ENCODE measurements around the gene IL9R.
"Not testable (repeated sequence)": the region's sequence is repeated elsewhere in the genome, so short reads cannot be mapped to it uniquely, and the experiment has no call there.

IL9R gene

DNA sequence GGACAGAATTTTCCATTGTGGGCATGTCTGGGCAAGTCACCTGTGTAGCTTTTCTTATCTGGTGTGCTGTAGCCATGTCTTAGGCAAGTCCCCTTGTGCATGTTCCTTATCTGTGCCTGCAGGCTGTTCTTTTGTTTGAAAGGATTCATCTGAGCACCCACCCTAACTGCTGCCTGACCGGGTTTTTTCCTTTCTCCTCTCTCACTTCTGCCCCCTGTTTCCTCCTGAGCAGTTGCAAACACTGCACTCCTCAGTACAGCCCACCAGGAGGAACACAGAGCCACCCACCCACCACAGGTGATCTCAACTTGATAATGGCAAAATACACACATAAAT lies 29.2 kb upstream of the IL9R start:
- Histone ChIP-seq H3K4me3 (ENCODE audit: low read depth in 1 of 2, low read length in 2 of 2) (no peak overlapping the region), H3K36me3 (ENCODE audit: insufficient read depth, low read length) (no peaks in the 10 kb centered on the region), H3K4me1 (ENCODE audit: insufficient read depth, low read length) (no peaks in the 10 kb centered on the region), H3K27ac (ENCODE audit: low read depth, low read length) (no peak overlapping the region), H3K9me3 (ENCODE audit: low read length) (no peaks in the 10 kb centered on the region), H3K27me3 (ENCODE audit: control insufficient read depth in 1 of 2, insufficient read depth in 2 of 2, low read length in 2 of 2) (no peaks in the 10 kb centered on the region), H3K9ac (ENCODE audit: low read length) (no peak overlapping the region)

DNA sequence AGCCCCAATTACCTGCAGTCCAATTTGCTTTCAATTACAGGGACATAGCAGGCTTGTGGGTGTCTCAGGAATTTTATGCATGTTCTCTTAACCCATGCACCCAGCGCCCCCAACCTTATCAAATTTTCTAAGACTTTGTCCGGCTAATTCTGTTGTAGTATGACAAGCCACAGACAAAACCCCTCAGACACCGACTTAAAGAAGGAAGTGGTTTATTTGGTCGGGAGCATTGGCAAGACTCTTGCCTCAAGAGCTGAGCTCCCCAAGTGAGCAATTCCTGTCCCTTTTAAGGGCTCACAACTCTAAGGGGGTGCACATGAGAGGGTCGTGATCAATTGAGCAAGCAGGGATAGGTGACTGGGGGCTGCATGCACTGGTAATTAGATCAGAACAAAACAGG lies 28.7 kb upstream of the IL9R start:
- Histone ChIP-seq H3K9me3 (ENCODE audit: low read length) (no peaks in the 10 kb centered on the region), H3K36me3 (ENCODE audit: insufficient read depth, low read length) (no peaks in the 10 kb centered on the region)

DNA sequence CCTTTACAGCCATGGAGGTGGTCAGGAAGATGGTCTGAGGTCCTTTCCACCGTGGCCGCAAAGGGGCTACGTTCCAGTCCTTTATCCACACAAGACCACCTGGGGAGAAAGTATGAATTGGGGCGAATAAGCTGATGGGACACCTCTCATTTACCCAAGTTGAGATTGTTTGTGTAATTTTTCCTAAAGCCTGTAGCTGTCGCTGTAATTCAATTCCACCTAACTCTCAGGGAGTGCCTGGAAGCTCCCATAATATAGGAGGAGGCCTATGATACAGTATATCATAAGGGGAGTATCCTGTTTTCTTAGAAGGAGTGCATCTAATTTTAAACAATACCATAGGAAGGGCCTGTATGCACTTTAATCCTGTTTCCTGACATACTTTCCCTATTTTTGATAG lies 25.8 kb upstream of the IL9R start:
- H3K36me3 ChIP-seq (ENCODE audit: insufficient read depth, low read length); H3K9me3 ChIP-seq (ENCODE audit: low read length); H3K4me1 ChIP-seq (ENCODE audit: insufficient read depth, low read length); H3K27ac ChIP-seq (ENCODE audit: low read depth, low read length); H3K4me3 ChIP-seq (ENCODE audit: low read depth in 1 of 2, low read length in 2 of 2); H3K9ac ChIP-seq (ENCODE audit: low read length); H3K27me3 ChIP-seq (ENCODE audit: control insufficient read depth in 1 of 2, insufficient read depth in 2 of 2, low read length in 2 of 2): not testable (repeated sequence)

More for the DNA sequence above, 28.7 kb upstream of the IL9R start:
- H3K4me3 ChIP-seq (ENCODE audit: low read depth in 1 of 2, low read length in 2 of 2): no peak overlapping the region
- H3K27me3 ChIP-seq (ENCODE audit: control insufficient read depth in 1 of 2, insufficient read depth in 2 of 2, low read length in 2 of 2): no peaks in the 10 kb centered on the region
- no peaks in the 10 kb centered on the region for H3K4me1 ChIP-seq (ENCODE audit: insufficient read depth, low read length)
- H3K9ac ChIP-seq (ENCODE audit: low read length): no peak overlapping the region
- no peak overlapping the region for H3K27ac ChIP-seq (ENCODE audit: low read depth, low read length)

DNA sequence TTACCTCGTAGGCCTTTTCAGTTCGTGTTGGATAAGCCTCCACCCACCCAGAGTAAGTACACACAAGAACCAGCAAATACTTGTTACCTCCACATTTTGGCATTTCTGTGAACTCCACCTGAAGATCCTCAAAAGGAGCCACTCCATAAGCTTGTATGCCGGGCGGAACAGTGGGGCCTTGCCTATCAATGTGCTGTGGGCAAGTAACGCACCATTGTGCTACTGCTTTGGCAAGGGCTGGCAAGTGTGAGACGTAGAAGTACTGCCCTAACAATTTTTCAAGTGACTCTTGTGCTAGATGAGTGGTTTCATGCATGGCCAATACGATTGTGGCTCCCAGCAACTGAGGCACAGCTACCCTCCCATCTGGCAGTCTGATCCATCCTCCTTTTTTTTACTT lies 25.3 kb upstream of the IL9R start:
- H3K9ac ChIP-seq (ENCODE audit: low read length); H3K9me3 ChIP-seq (ENCODE audit: low read length); H3K27ac ChIP-seq (ENCODE audit: low read depth, low read length); H3K27me3 ChIP-seq (ENCODE audit: control insufficient read depth in 1 of 2, insufficient read depth in 2 of 2, low read length in 2 of 2); H3K4me3 ChIP-seq (ENCODE audit: low read depth in 1 of 2, low read length in 2 of 2); H3K4me1 ChIP-seq (ENCODE audit: insufficient read depth, low read length); H3K36me3 ChIP-seq (ENCODE audit: insufficient read depth, low read length): not testable (repeated sequence)

DNA sequence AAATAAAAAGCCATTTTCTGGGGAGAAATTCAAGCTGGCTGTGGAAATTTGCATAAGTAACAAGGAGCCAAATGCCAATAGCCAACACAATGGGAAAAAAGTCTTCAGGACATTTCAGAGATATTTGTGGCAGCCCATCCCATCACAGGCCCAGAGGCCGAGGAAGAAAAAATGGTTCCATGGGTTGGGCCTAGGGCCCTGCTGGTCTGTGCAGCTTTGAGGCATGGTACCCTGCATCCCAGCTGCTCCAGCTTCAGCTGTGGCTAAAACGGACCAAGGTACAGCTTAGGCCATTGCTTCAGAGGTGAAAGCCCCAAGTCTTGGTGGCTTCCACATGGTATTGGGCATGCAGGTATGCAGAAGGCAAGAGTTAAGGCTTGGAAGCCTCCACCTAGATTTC lies 14.2 kb upstream of the IL9R start:
- H3K9me3 ChIP-seq (ENCODE audit: low read length): no peaks in the 10 kb centered on the region
- no peaks in the 10 kb centered on the region for H3K27me3 ChIP-seq (ENCODE audit: control insufficient read depth in 1 of 2, insufficient read depth in 2 of 2, low read length in 2 of 2)
- H3K4me1 ChIP-seq (ENCODE audit: insufficient read depth, low read length): no peaks in the 10 kb centered on the region
- H3K4me3 ChIP-seq (ENCODE audit: low read depth in 1 of 2, low read length in 2 of 2): no peak overlapping the region
- H3K36me3 ChIP-seq (ENCODE audit: insufficient read depth, low read length): no peaks in the 10 kb centered on the region
- no peak overlapping the region for H3K27ac ChIP-seq (ENCODE audit: low read depth, low read length)
- no peak overlapping the region for H3K9ac ChIP-seq (ENCODE audit: low read length)

DNA sequence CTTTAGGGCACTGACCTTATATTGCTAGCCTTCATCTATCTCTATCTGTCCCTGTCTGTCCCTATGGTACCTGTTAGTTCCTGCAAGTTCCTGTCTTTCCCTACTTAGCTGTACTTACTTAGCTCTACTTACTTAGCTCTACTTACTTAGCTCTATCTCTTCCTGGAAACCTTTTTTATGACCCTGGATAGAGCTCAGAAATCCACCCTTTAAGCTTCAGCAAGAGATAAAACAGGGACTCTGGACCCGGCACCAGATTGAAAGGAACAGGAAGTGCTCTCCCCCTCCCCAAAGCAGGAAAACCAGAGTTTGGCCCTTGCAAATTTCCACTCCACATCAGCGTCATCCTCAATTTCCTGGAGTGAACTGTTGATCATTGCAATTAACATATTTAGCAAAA lies 12.3 kb upstream of the IL9R start:
- no peaks in the 10 kb centered on the region for H3K36me3 ChIP-seq (ENCODE audit: insufficient read depth, low read length)
- H3K27me3 ChIP-seq (ENCODE audit: control insufficient read depth in 1 of 2, insufficient read depth in 2 of 2, low read length in 2 of 2): no peaks in the 10 kb centered on the region
- H3K9ac ChIP-seq (ENCODE audit: low read length): no peak overlapping the region

DNA sequence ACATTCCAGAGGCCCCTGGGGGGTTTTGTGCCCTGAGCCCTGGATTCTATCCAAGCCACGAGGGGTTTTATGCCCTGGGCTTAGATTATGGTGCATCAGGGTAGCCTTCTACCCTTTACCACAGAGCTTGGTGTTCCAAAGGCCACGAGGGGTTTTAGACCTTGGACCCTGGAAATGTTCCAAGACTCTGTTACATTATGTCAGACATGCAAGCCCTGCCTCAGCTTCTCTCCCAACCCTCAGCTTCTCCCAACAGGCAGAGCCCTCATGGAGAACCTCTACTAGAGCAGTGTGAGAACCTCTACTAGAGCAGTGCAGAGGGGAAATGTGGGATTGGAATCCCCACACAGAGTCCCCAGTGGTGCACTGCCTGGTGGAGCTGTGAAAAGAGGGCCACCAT lies 10.5 kb upstream of the IL9R start:
- H3K27me3 ChIP-seq (ENCODE audit: control insufficient read depth in 1 of 2, insufficient read depth in 2 of 2, low read length in 2 of 2); H3K4me1 ChIP-seq (ENCODE audit: insufficient read depth, low read length); H3K9ac ChIP-seq (ENCODE audit: low read length); H3K4me3 ChIP-seq (ENCODE audit: low read depth in 1 of 2, low read length in 2 of 2); H3K9me3 ChIP-seq (ENCODE audit: low read length); H3K36me3 ChIP-seq (ENCODE audit: insufficient read depth, low read length); H3K27ac ChIP-seq (ENCODE audit: low read depth, low read length): not testable (repeated sequence)

More for the DNA sequence above, 12.3 kb upstream of the IL9R start:
- Histone ChIP-seq H3K4me1 (ENCODE audit: insufficient read depth, low read length) (no peaks in the 10 kb centered on the region), H3K9me3 (ENCODE audit: low read length) (no peaks in the 10 kb centered on the region), H3K4me3 (ENCODE audit: low read depth in 1 of 2, low read length in 2 of 2) (no peak overlapping the region), H3K27ac (ENCODE audit: low read depth, low read length) (no peak overlapping the region)

DNA sequence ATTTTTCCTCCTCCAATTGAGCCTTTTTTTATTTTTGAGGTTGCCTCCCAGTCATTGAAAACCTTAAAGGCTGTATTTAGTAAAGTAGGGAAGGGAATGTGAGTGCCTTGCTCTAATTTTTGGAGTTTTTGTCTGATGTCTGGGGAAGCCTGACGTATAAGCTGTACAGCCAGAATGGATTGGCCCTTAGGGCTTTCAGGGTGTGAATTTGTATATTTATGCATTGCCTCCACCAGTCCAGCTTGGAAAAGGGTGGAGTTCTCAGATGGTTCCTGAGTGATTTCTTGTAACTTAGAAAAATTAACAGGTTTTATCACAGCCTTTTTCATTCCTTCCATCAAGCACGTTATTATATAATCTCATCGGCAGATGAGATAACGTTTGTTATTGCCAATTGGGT lies 8.6 kb upstream of the IL9R start:
- H3K4me3 ChIP-seq (ENCODE audit: low read depth in 1 of 2, low read length in 2 of 2): no peak overlapping the region
- no peaks in the 10 kb centered on the region for H3K4me1 ChIP-seq (ENCODE audit: insufficient read depth, low read length)
- H3K27me3 ChIP-seq (ENCODE audit: control insufficient read depth in 1 of 2, insufficient read depth in 2 of 2, low read length in 2 of 2): no peaks in the 10 kb centered on the region
- H3K36me3 ChIP-seq (ENCODE audit: insufficient read depth, low read length): no peaks in the 10 kb centered on the region
- H3K27ac ChIP-seq (ENCODE audit: low read depth, low read length): no peak overlapping the region
- no peaks in the 10 kb centered on the region for H3K9me3 ChIP-seq (ENCODE audit: low read length)
- no peak overlapping the region for H3K9ac ChIP-seq (ENCODE audit: low read length)

DNA sequence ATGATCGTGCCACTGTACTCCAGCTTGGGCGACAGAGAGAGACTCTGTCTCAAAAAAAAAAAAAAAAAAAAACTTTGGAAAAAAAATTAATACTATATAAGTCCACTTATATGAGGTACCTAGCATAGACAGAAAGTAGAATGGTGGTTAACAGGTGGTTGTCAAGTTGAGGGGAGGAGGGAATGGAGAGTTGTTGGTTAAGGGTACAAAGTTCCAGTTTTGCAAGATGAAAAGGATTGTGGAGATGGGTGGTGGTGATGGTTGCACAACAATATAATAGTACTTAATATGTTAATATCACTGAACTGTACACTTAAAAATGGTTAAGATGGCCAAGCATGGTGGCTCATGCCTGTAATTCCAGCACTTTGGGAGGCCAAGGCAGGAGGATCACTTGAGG lies 4.1 kb upstream of the IL9R start:
- no peaks in the 10 kb centered on the region for H3K36me3 ChIP-seq (ENCODE audit: insufficient read depth, low read length)
- H3K27me3 ChIP-seq (ENCODE audit: control insufficient read depth in 1 of 2, insufficient read depth in 2 of 2, low read length in 2 of 2): no peaks in the 10 kb centered on the region
- no peak overlapping the region for H3K9ac ChIP-seq (ENCODE audit: low read length)
- H3K4me1 ChIP-seq (ENCODE audit: insufficient read depth, low read length): no peaks in the 10 kb centered on the region
- H3K9me3 ChIP-seq (ENCODE audit: low read length): no peaks in the 10 kb centered on the region
- H3K27ac ChIP-seq (ENCODE audit: low read depth, low read length): no peak overlapping the region
- H3K4me3 ChIP-seq (ENCODE audit: low read depth in 1 of 2, low read length in 2 of 2): no peak overlapping the region

DNA sequence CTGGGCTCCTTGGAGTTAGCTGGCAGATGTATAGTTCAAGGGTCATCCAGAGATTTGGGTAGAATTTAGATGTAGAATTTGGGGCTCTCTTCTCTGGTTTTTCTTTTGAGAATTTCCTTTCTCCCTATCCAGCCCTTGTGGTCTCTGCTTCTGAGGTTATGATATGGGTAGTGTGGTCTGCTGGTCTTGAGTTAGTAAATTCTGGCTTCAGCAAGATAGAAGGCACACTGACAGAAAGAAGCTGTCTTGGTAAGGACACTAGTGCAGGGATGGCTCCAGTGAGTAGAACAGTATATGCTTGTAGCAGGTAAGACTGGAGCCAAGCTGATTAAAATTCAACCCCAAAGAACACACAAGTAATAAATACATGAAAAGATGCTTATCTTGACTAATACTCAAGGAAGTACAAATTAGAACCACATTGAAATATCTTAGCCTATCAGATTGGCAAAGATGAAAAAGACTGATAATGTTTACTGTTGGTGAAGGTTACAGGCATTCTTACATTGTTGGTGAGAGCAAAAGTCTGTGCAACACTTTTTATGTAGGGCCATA lies 2.1 kb upstream of the IL9R start:
- H3K27ac ChIP-seq (ENCODE audit: low read depth, low read length): no peak overlapping the region
- H3K4me3 ChIP-seq (ENCODE audit: low read depth in 1 of 2, low read length in 2 of 2): no peak overlapping the region
- H3K9ac ChIP-seq (ENCODE audit: low read length): no peak overlapping the region
- no peaks in the 10 kb centered on the region for H3K27me3 ChIP-seq (ENCODE audit: control insufficient read depth in 1 of 2, insufficient read depth in 2 of 2, low read length in 2 of 2)
- no peaks in the 10 kb centered on the region for H3K4me1 ChIP-seq (ENCODE audit: insufficient read depth, low read length)
- no peaks in the 10 kb centered on the region for H3K9me3 ChIP-seq (ENCODE audit: low read length)
- H3K36me3 ChIP-seq (ENCODE audit: insufficient read depth, low read length): no peaks in the 10 kb centered on the region

DNA sequence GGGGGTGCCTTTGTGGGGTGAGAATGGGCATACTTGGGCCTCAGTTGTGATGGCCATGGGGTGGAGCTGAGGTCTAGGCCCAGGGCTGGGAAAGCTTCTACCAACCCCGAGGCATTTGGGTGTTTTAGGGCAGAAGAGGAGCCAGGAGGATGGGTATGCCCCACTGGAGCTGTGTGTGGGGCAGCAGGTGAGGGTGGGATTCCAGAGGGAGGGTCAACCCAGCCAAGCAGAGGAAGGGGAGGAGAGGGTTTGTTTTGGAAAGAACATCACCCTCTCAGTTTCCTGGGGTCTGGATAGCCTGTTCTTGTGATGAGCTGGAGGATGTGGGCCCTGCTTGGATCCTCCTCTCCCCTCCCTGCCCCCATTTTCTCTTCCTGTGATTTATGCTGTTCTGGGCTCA lies 620 bp downstream of the IL9R start:
- Histone ChIP-seq H3K4me1 (ENCODE audit: insufficient read depth, low read length) (no peaks in the 10 kb centered on the region), H3K36me3 (ENCODE audit: insufficient read depth, low read length) (no peaks in the 10 kb centered on the region), H3K9me3 (ENCODE audit: low read length) (no peaks in the 10 kb centered on the region), H3K27ac (ENCODE audit: low read depth, low read length) (no peak overlapping the region), H3K27me3 (ENCODE audit: control insufficient read depth in 1 of 2, insufficient read depth in 2 of 2, low read length in 2 of 2) (peaks cover 0 to 4% of the 10 kb centered on the region in 2 donors), H3K9ac (ENCODE audit: low read length) (no peak overlapping the region), H3K4me3 (ENCODE audit: low read depth in 1 of 2, low read length in 2 of 2) (no peak overlapping the region)

DNA sequence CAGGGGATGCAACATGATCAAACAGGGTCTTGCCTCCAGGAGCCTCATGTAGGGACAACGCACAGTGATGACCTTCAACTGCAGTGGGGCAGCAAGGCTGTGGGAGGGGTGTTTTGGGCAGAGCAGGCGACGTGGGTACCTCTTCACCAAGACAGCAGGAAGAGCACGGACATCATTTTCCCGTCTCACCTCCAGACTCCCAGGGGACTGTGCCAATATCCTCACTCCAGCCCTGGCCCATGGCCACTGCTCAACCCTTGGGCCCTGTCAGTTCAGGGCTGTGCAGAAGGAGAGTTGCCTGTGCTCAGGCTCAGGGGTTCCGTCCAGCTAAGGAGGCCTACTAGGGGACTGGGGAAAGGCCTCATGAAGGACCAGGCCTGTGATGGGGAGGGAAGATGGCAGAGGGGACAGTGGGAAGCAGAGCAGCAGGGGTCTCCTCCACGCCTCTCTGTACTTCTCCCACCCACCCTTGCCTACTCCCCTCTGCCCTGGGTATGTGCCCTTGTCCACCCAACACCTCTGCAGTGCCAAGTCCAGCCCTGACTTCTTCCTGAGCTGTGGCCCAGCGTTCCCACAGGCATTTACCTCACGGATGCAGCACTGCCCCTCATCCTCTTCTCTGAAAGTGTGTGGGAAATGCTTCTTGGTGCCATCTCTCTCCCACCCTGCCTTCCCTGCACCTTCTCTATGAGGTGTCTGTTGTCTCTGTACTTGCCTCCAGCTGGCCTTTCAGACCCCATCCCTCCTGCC lies 1.4 kb downstream of the IL9R start:
- Histone ChIP-seq H3K27me3 (ENCODE audit: control insufficient read depth in 1 of 2, insufficient read depth in 2 of 2, low read length in 2 of 2) (peaks cover 0 to 4% of the 10 kb centered on the region in 2 donors), H3K36me3 (ENCODE audit: insufficient read depth, low read length) (no peaks in the 10 kb centered on the region), H3K4me3 (ENCODE audit: low read depth in 1 of 2, low read length in 2 of 2) (no peak overlapping the region), H3K9ac (ENCODE audit: low read length) (no peak overlapping the region), H3K9me3 (ENCODE audit: low read length) (no peaks in the 10 kb centered on the region), H3K27ac (ENCODE audit: low read depth, low read length) (no peak overlapping the region), H3K4me1 (ENCODE audit: insufficient read depth, low read length) (no peaks in the 10 kb centered on the region)
